ENCODE results near the gene CTAG2. TPM values are rescaled to one million over a fixed set of nuclear protein-coding genes. Genes with fewer than 3 reads are reported as not detected.

The CTAG2 gene
- total RNA-seq, 1 donor from 2014 or later = not detected

DNA sequence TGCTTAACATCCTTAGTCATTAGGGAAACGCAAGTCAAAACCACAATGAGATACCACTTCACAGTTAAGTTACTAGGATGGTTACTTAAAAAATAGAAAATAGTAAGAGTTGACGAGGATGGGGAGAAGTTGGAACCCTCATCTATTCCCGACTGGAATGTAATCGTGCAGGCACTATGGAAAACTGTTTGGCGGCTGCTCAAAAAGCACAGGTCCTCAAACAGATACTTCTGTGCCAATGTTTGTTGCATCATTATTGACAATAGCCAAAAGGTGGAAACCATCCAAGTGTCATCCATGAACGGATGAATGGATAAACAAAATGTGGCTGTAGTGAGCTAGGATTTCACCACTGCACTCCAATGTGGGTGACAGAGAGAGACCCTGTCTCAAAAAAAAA lies 46.0 kb downstream of the CTAG2 start:
- Histone ChIP-seq H4K20me1 (ENCODE audit: insufficient read depth, low read length) (no peaks in the 10 kb centered on the region), H3K4me2 (ENCODE audit: low read length) (no peak overlapping the region), H3K36me3 (ENCODE audit: insufficient read depth, low read length) (no peaks in the 10 kb centered on the region), H3K9me3 (ENCODE audit: insufficient read depth, low read depth, low read length) (no peaks in the 10 kb centered on the region), H3K27me3 (ENCODE audit: insufficient read depth, low read length) (no peaks in the 10 kb centered on the region), H2AFZ (ENCODE audit: low read depth, low read length) (no peak overlapping the region), H3K79me2 (ENCODE audit: insufficient read depth, low read length) (no peaks in the 10 kb centered on the region), H3K9ac (ENCODE audit: low read length) (no peak overlapping the region), H3K27ac (ENCODE audit: low read depth, low read length) (no peak overlapping the region), H3K4me1 (ENCODE audit: insufficient read depth, low read length) (peaks cover 5% of the 10 kb centered on the region), H3K4me3 (ENCODE audit: insufficient read depth, low read depth, low read length) (no peak overlapping the region)
- peaks cover 7% of the 10 kb centered on the region for H3K4me1 Mint-ChIP-seq (ENCODE audit: low read depth, unreplicated experiment)
- peaks cover 3% of the 10 kb centered on the region for H3K27me3 Mint-ChIP-seq (ENCODE audit: low read depth, unreplicated experiment)
- peak; percentile 13 for FAIRE-seq
- no peaks in the 10 kb centered on the region for H3K9me3 Mint-ChIP-seq (ENCODE audit: unreplicated experiment)
- no peaks in the 10 kb centered on the region for H3K36me3 Mint-ChIP-seq (ENCODE audit: low read depth, unreplicated experiment)
- no peak overlapping the region for H3K4me3 Mint-ChIP-seq (ENCODE audit: unreplicated experiment)
- H3K27ac Mint-ChIP-seq (ENCODE audit: unreplicated experiment) = no peak overlapping the region
- TF ChIP-seq, protein P1, sequence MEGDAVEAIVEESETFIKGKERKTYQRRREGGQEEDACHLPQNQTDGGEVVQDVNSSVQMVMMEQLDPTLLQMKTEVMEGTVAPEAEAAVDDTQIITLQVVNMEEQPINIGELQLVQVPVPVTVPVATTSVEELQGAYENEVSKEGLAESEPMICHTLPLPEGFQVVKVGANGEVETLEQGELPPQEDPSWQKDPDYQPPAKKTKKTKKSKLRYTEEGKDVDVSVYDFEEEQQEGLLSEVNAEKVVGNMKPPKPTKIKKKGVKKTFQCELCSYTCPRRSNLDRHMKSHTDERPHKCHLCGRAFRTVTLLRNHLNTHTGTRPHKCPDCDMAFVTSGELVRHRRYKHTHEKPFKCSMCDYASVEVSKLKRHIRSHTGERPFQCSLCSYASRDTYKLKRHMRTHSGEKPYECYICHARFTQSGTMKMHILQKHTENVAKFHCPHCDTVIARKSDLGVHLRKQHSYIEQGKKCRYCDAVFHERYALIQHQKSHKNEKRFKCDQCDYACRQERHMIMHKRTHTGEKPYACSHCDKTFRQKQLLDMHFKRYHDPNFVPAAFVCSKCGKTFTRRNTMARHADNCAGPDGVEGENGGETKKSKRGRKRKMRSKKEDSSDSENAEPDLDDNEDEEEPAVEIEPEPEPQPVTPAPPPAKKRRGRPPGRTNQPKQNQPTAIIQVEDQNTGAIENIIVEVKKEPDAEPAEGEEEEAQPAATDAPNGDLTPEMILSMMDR (IDR thresholded peaks at IDR 0.05; ENCODE audit: insufficient read depth, low read depth, low read length) = no peak
- TF ChIP-seq EZH2 (IDR thresholded peaks at IDR 0.05; ENCODE audit: insufficient read depth, low read length) = no peak
- no peak for DNase-seq (ENCODE audit: low read depth)

DNA sequence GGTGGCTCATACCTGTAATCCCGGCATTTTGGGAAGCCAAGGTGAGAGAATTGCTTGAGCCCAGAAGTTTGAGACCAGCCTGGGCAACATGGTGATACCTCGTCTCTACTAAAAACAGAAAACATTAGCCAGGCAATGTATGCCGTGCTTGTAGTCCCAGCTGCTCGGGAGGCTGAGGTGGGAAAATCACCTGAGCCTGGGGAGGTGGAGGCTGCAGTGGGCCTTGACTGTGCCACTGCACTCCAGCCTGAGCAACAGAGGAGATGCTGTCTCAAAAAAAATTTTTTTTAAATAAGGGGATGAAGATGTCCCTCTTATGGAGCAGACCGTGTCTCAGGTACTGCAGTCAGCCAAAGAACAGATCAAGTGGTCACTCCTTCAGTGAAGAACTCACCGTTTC lies 47.8 kb downstream of the CTAG2 start:
- no peaks in the 10 kb centered on the region for H3K9me3 Mint-ChIP-seq (ENCODE audit: unreplicated experiment)
- peaks cover 3% of the 10 kb centered on the region for H3K27me3 Mint-ChIP-seq (ENCODE audit: low read depth, unreplicated experiment)
- peaks cover 12% of the 10 kb centered on the region for H3K4me1 ChIP-seq (ENCODE audit: insufficient read depth, low read length)
- H3K4me3 Mint-ChIP-seq (ENCODE audit: unreplicated experiment) = no peak overlapping the region
- no peaks in the 10 kb centered on the region for H4K20me1 ChIP-seq (ENCODE audit: insufficient read depth, low read length)
- H3K9ac ChIP-seq (ENCODE audit: low read length) = no peak overlapping the region
- no peaks in the 10 kb centered on the region for H3K79me2 ChIP-seq (ENCODE audit: insufficient read depth, low read length)
- no peak for FAIRE-seq
- H3K27ac ChIP-seq (ENCODE audit: low read depth, low read length) = no peak overlapping the region
- no peak overlapping the region for H3K4me3 ChIP-seq (ENCODE audit: insufficient read depth, low read depth, low read length)
- H3K27ac Mint-ChIP-seq (ENCODE audit: unreplicated experiment) = no peak overlapping the region
- H3K27me3 ChIP-seq (ENCODE audit: insufficient read depth, low read length) = no peaks in the 10 kb centered on the region
- H3K4me2 ChIP-seq (ENCODE audit: low read length) = no peak overlapping the region
- DNase-seq (ENCODE audit: low read depth) = no peak
- H3K9me3 ChIP-seq (ENCODE audit: insufficient read depth, low read depth, low read length) = no peaks in the 10 kb centered on the region
- no peaks in the 10 kb centered on the region for H3K36me3 Mint-ChIP-seq (ENCODE audit: low read depth, unreplicated experiment)
- TF ChIP-seq EZH2 (IDR thresholded peaks at IDR 0.05; ENCODE audit: insufficient read depth, low read length) = no peak
- TF ChIP-seq, protein P1 (IDR thresholded peaks at IDR 0.05; ENCODE audit: insufficient read depth, low read depth, low read length) = no peak
- no peaks in the 10 kb centered on the region for H3K36me3 ChIP-seq (ENCODE audit: insufficient read depth, low read length)
- no peak overlapping the region for H2AFZ ChIP-seq (ENCODE audit: low read depth, low read length)
- H3K4me1 Mint-ChIP-seq (ENCODE audit: low read depth, unreplicated experiment) = peaks cover 11% of the 10 kb centered on the region

DNA sequence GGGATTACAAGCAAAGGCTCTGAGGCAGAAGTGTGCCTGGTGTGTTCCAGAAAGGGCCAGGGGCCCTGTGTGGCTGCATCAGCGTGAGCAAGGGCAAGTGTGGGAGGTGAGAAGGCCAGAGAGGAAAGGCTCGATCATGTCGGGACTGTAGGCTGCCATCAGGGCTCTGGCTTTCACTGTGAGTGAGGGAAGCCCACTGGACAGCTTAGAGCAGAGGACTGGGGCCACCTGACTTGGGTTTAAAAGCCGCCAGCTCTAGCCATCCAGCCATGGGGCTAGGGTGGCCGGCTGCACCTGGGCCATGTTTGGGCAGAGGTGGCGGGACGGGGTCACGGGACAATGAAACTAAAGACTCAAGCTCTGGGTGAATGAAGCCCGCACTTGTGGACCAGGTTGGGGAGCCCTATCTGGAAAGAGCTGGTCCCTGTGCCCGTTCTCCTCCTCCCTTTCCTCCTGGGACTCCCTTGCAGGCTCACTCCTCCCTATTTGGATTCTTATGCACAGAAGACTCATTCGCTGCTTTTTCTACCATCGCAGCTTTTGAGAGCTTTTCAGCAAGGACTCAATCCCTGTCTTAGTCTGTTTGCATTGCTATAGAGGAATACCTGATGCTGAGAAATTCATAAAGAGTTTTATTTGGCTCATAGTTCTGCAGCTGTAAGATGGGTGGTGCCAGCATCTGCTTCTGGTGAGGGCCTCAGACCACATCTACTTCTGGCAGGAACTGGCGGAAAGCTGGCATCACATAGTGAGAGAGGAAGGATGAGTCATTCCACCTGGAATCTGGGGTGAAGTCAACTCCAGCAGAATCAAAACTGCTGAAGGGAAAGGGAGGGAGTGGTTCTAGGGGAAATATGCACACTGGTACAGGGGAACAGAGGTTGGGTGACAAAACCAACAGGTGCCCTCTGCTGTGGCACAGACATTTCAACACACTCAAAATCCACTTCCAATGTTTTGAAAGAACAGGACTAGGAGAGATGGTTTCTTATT lies 49.6 kb downstream of the CTAG2 start:
- no peak overlapping the region for H3K27ac ChIP-seq (ENCODE audit: low read depth, low read length)
- no peak overlapping the region for H3K9ac ChIP-seq (ENCODE audit: low read length)
- Mint-ChIP-seq H3K27ac (ENCODE audit: unreplicated experiment) (no peak overlapping the region), H3K4me1 (ENCODE audit: low read depth, unreplicated experiment) (peaks cover 17% of the 10 kb centered on the region), H3K9me3 (ENCODE audit: unreplicated experiment) (no peaks in the 10 kb centered on the region), H3K4me3 (ENCODE audit: unreplicated experiment) (no peak overlapping the region), H3K36me3 (ENCODE audit: low read depth, unreplicated experiment) (no peaks in the 10 kb centered on the region), H3K27me3 (ENCODE audit: low read depth, unreplicated experiment) (peaks cover 3% of the 10 kb centered on the region)
- no peaks in the 10 kb centered on the region for H3K27me3 ChIP-seq (ENCODE audit: insufficient read depth, low read length)
- H2AFZ ChIP-seq (ENCODE audit: low read depth, low read length) = no peak overlapping the region
- H3K79me2 ChIP-seq (ENCODE audit: insufficient read depth, low read length) = no peaks in the 10 kb centered on the region
- peaks cover 21% of the 10 kb centered on the region for H3K4me1 ChIP-seq (ENCODE audit: insufficient read depth, low read length)
- H3K36me3 ChIP-seq (ENCODE audit: insufficient read depth, low read length) = no peaks in the 10 kb centered on the region
- DNase-seq (ENCODE audit: low read depth) = peak; percentile 72
- peak overlapping the region; percentile 16 for H3K4me2 ChIP-seq (ENCODE audit: low read length)
- TF ChIP-seq, protein P1 (IDR thresholded peaks at IDR 0.05; ENCODE audit: insufficient read depth, low read depth, low read length) = no peak
- no peak for TF ChIP-seq EZH2 (IDR thresholded peaks at IDR 0.05; ENCODE audit: insufficient read depth, low read length)
- FAIRE-seq = peak; percentile 97
- no peaks in the 10 kb centered on the region for H3K9me3 ChIP-seq (ENCODE audit: insufficient read depth, low read depth, low read length)
- H3K4me3 ChIP-seq (ENCODE audit: insufficient read depth, low read depth, low read length) = no peak overlapping the region
- H4K20me1 ChIP-seq (ENCODE audit: insufficient read depth, low read length) = no peaks in the 10 kb centered on the region
